NCI-H2227 (cell line): ENCODE data around the gene ASB18.

Experiments used
- DNase-seq: peaks from one replicate; lab custom pipeline; 2025; ENCODE audit not compliant: unreplicated experiment; lab: John Stamatoyannopoulos, UW

Gene ASB18

DNA sequence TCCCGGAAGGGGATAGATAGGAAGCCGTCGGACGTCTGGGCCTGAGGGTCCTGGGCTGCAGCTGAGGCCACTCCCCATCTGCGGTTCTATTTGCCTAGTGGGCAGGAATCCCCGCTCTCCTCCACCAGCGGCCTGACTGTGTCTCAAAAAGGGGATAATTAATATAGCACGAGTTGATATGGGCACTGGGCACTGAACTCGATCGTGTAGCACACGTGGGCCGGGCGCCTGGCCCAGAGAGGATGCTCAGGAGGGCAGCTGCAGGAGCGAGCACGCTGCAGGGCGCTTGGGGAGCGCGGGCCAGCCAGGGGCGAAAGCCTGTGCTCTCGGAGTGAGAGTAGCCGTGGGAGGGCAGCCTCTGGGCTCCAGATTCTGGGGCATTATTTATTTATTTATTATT, 87.3 kb downstream of the ASB18 start:
- no peak for DNase-seq

DNA sequence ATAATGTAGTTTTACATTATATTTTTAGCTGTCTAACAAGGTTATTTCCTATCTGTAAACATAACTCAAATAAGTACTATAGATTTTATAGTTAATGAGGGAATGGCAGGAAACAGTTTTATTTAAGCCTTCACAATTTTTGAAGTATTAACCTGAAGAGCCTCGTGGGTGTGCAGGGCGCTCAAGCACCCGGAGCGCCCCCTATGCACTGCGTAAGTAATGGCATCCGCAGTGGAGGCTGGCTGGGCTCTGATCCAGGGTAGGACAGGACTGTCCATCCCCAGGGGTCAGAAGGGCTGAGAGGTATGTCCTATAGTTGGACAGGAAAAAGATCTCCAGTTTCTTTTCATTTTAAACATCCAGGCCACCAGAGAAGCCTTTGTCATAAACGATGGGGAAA, 87.8 kb downstream of the ASB18 start:
- no peak for DNase-seq

DNA sequence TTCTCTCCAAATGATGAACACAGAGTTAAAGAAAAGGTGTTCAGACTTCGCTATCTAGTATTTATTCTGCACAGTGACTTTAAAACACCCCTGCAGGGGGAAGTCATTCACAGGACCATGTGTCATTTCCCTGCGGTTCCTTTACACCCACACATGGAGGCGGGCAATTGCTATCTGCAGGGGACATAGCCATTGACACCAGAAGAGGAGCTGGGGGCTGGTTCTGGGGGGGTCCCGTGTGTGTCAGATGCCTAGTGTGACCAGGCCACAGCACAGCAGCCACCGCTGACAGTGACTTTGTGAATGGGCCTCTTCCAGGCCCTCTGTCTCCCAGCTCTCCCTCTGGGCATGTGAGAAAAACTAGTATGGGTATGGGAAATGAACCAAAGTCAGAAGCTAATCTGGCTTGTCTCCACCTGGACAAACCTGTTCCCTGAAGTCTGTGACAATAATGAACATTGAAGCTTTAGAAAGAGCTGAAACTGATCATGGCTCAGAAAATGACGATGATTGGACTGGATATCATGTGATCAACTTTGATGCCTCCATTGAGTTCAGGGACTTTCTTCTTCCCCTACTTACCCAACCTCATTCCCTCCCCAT, 88.6 kb downstream of the ASB18 start:
- no peak for DNase-seq

DNA sequence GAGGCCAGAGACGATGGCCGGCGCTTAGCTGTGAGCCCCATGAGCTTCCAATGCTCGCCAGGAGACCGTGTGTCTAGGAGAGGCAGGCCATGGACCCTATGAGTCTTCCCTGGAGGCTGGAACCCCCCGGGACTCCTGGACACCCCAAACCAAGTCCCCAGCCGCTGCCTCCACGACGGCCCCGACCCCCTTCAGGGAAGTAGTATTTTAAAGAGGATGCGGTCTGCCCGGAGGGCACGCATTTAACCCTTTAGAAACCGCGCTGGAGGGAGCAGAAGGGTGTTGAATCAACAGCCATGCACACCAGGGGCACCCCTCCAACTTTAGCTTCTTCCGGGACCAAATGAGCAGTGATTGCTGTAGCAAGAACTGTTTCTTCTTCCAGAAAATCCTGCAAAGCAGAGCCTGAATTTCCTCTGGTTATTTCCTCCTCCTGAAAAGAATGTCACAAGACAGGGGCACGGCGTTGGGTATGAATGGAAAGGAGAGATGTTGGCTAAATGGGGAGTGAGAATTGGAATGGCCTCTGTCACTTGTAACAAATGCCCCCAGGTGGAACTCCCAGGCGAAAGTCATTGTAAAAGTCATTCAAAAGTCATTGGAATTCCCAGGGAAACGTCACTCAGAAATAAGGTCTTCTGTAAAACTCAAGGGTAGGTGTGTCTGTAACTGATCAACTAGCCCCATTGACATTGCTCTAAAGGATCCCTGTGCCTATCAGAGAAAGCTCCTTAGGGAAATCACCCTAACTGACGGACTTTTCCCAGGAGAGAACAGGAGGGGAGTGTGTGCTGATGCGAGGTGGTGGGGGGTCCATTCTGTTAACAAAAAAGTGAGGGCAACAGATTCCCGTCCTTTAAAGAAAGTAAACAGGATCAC, 90.2 kb downstream of the ASB18 start:
- DNase-seq = no peak

DNA sequence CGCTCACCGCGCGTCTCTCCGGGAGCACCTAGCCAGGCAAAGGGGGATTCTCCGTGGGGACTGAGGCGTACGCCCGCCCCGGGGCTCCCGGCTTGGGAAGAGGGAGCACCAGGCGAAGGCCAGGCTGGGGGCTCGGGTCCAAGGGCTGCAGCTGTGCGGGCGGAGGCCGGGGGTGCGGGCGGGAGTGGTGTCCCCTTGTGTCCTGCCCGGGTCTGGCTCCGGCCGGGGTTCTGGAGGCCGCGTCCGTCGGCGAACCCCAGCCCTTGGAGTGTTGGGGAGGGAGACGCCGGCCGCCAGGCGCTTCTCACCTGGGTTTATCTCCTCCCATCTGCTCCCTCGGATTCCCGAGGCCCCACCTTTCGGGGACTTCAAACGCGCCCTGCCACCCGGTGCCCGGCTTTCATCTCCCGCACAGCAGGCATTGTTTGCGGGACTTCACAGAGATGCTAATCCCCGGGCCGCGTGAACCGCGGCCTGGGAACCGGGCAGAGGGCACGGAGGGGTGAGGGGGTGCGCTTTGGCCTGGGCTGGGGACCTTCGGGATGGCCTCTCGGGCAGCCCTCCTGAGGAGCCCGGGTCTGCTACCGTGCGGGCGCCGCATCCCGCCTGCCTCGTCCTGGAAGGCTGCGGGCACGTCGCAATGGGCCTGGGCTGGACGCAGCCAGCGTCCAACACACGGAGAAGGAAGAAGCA, 91.0 kb downstream of the ASB18 start:
- no peak for DNase-seq

DNA sequence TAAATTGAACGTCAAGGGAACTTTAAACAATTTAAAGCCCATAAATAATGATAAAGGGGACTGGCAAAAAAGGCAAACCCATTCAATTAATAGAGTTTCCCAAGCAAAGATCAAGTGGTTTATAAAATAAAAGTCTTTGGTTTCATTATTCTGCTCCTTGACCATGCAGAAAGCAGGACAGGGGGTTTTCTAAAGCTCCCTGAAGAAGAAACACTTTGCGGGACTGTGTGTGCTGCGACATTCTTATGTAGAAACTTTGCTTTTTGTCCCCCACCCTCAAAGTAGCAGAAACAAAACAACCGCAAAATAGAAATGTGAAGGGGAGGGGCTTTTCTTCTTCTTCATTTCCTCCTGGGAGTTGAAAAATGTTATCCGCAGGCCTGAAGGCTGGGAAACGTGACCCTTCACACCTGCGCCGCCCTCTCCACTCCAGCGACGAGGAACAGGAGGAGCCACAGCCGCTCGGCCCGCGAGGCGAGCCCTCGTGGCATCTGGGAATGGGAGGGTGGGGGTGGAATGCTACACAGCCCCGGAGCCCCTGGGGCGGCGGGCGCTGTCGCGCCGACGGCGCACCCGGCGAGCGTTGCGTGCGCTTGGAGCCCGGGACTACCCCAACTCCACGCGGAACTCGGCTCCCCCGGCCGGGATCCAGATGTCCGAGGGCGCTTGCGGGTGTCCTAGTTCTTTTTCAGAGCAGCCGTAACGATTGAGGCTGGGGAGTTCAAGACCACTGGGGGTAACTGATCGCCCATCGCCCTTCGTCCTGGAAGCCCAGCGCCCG, 91.8 kb downstream of the ASB18 start:
- no peak for DNase-seq

DNA sequence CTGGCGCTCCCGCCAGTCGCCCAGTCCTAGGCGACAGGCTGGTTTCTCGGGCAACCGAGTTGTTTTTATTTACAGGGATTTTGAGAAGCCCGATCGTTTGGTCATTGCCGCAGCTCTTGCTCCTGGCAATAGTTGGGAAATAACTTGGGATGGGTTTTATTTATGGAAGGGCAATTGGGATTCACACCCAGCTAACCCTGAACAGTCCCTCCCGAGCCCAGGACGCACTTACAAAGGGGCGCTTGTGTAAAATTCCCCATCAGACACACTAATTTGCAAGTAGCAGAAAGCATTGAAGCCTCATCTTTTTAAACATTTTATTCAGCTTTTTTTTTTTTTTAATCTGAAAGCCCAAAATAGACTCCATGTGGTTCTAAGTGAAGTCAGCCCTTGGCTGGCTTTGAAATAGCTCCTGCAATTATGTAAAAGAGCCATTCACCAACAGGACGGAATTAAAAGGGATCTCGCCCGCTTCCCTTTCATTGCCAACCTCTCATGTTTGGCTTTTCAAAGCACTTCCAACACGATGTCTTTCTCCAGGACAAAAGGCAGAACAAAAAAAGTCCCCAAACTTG, 92.4 kb downstream of the ASB18 start:
- DNase-seq = no peak

DNA sequence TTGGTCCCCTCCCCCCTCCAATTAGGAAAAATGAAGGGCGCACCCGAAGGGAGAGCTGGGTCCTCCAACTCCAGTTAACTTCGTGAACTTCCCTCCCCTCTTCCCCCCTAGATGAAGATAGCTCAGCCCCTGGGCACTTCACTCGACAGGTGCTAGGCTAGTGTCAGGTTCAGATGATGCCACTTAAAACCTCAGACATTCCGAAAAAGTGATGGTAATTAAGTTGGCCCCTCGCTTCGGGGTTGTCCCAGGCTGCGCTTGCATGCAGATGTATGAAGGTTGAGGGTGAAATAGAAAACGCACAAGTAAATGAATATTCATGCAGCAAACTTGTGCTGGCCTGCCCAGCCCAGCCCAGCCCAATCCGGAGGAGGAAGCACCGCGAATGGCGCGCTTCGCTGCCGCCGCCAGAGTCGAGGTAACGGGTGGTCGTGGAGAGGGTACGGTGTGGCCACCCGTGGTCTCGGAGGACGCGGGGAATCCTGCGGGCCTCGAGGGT, 93.0 kb downstream of the ASB18 start:
- no peak for DNase-seq

DNA sequence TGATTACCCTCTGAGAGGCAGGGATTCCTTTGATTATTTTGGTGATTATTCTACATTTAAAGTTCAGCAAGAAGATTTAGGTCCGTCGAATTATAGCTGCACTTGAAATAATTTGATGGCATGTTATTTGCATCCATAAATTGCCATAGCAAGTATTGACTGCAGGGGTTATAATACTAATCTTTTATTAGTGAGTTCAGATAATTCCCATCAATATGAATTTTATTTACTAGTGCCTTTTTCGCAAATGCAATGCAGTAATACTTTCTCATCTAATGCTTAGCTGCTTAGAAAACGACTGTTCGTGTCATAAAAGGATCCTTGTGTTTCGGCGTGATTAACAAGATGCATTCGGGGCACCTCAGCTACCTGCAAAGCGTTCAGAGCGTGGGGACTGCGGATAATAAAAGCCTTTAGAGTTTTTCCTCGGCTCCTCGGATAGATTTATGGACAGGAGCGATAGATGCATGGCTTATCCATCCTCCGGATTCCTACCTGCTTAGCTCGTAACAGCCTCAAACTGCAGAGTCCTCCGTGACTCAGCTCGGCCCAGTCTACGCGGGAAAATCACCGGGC, 93.5 kb downstream of the ASB18 start:
- DNase-seq = no peak

DNA sequence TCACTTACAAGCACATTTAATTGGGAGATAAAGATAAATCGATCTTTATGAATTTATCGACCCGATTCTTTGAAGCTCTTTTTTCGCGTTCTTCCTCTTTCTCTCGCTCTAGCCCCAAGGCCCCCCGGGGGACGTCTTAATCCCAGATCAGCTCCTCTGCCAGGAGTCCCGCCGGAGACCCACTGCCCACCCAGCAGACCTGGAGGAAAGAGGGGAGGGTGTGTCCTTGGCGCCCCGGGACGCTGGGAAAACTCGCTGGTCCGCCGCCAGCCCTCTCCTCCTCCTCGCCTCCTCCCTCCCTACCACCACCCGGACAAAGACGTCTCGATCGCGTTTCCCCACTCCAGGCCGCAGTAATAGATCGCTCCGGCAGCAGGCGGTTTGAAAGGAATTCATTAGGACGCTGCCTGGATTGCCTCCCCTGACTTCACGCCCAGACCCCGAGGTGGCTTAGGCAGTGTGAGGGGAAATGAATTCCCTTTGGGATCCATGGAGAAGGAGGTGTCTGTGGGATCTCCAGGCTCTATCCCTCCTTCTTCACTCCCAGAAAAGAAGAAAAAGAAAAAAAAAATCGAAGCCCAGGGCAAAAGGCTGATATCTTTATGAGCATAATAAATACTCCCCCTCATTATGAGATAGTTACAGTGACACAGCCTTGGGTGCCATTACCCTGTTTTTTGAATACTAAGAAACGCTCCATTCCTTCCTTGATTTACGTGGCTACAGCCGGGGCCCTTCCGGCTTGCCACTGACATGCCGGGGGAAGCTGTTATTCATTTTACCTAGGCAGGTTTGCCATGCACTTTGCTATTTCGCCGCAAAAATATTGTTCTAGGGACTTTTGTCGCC, 94.2 kb downstream of the ASB18 start:
- no peak for DNase-seq

DNA sequence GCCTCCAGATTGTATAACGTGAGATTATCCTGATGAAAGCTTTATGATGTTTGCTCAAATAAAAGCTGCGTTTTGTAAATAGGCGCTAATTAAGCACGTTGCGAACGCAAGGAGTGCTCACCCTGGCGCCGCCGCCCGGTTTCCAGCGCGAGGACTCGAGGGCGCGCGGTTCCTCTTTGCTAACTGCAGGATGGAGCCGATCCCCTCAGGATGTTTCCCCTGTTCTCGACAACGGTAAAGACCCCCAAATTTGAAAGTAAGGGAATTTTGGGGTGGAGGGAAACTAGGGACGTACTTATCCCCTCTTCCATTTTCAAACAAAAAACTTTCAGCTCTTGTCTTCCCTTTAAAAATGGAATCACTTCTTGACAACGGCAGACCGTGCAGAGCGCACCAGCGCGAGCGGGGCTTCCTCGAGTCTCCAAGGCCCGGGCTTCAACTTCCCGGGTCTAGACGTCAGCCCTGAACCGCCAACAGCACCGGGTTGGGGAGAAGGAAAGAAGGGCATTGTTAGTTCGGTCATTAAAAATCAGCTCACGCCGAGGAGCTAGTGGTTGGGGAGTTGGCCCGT, 95.0 kb downstream of the ASB18 start:
- no peak for DNase-seq

DNA sequence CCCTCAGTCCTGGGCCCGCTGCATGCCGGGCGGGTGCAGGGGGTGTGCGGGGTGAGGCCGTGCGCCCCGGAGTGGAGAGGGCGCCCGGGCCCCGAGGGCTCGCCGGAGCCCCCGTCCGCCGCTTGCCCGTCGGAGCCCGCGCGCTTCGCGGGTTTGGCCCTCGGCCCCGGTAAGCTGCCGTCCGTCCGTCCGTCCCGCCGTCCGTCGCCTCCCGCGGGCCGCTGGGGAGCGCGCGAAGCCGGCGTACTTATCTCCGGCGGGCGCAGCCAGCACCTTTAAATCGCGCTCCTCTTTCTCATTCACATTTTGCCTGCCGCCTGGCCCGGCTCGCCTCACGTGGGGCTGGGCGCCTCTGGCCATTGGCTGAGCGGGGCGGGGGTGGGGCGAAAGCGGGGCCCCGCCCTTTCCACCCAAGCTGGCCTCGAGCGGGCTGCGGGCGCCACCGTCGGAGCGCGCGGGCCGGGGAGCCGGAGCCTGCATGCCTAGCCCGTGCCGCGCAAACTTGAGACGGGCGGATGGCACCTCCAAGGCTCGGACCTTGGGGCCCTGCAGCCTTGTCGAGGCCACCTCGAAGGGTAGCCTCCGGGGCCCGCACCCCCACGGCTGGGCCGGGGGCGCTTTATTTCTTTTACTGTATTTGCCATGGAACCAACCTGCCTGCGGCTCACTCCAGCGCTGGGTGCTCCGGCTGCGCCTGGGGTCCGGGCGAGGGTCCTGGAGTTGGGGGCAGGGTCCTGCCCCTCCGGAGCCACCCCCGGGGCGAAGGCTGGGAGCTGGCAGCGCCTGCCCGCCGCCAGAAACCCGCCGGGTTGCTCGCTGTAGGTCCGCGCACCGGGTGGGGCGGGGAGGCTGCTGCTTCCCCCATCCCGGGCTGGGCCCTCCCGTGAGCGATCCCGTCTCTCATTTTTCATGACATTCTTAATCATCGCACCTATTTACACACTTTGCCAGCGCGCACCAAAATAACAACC, 95.8 kb downstream of the ASB18 start, which contains the start of gene GBX2:
Gene GBX2 (minus strand): TSS at position 277 of the 971 bp plus-strand sequence. CDS start 415 bp downstream, outside the sequence.
- peak; percentile 91 for DNase-seq

DNA sequence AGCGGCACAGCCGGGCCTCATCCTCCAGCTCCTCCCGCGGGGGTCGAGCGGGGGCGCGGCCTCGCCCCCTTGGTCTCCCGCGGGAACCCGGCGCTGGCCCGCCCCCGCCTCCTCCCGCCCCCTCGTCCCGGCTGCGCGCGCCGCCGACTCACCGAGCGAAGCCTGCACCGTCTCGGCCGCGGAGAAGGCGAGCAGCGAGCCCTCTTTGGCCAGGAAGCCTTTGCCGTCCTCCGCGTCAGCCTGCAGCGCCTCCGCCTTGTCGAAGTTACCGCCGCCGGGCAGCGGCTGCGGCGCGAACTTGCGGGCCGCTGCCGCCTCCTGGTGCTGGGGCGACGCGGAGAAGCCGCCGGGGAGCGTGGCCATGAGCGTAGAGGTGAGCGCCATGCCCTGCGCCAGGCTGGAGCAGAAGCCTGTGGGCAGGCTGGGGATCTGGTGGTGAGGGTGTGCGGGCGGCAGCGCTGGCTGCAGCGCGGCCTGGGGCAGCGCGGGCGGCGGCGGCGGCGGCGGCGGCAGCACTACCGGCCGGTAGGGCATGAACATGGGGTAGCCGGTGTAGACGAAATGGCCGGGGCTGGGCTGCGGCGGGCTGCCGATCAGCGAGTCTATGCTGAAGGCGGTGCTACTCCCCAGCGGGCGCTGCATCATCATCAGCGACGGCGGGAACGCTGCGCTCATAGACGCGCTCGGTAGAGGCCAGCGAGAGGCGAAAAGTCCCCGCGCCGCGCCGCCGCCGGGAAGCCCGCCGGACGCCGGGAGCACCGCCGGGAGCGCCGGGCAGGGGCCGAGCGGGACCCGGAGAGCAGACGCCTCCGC, 96.7 kb downstream of the ASB18 start:
- DNase-seq = peak; percentile 77

DNA sequence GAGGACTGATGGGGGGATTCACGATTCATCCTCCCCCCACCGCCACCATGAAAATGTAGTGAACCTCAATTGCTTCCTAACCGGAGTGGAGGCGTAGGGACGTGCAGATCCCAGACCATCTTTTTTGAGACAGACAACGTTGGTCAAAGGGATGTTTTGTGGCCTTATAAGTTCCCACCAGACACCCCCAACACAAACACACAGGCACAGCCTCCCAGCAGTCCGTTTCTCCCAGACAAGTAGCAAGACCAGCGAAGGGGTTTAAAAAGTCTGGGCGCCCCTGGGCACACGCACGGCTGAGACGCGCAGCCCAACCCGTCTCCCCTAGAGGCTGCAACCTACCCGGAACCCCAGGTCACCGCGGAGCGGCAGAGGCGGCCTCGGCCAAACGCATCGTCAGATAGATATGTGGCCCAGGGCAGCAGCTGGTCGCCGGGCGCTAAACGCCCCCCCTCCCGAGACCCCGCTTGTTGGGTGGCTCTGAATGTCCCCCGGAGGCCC, 97.4 kb downstream of the ASB18 start:
- DNase-seq = no peak

DNA sequence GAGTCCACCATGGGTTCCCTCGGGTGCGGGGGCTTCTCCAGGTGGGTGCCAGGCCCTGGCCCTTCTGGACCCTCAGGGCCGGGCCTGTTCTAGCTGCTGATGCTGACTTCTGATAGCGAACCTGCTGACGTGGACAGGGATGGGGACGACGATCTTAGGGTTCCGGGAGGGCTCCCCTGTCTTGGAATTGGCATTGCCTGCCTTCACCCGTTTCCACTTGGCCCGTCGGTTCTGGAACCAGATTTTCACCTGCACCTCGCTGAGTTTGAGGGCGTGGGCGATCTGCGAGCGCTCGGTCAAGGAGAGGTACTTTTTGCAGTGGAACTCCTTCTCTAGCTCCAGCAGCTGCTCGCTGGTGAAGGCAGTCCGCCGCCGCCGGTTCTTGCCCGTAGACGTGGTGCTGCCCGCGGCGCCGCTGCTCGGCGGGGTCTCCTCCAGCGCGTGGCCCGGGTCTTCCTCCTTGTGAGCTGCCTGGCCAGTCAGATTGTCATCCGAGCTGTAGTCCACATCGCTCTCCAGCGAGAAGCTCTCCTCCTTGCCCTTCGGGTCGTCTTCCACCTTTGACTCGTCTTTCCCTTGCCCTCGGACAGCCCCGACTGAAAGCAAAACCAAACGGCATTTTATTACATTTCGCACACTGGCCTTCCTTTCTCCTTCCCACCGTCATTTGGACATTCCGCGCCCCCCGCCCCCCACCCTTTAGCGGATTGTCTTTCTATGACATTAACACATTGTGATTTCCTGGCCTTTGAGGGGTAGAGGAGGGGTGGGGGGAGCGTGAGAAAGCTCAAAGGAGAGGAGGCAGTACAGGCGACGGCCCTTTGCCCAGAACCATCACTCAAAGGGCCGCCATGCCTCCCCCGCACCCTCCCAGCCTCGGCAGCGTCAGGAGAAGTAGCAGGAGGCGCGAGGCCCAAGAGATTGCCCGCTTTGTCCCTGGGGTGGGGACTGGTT, 98.1 kb downstream of the ASB18 start:
- no peak for DNase-seq
